ENCODE measurements around the gene RAD9B. TPM values are rescaled to one million over a fixed set of nuclear protein-coding genes. Genes with fewer than 3 reads are reported as not detected.
"Not testable (repeated sequence)": the region's sequence is repeated elsewhere in the genome, so short reads cannot be mapped to it uniquely, and the experiment has no call there.

RAD9B gene
- total and polyA plus RNA-seq, 2 donors from 2014 or later: 0.17 to 1.0 TPM

- intact Hi-C loops (cut with DNase I): no loop called here
- peaks cover 2 to 16% (median 4%) of the 10 kb centered on the region in 3 donors for H3K36me3 ChIP-seq (ENCODE audit: control insufficient read depth in 2 of 3, insufficient read depth in 3 of 3, low read length in 3 of 3)
- H3K4me3 ChIP-seq (ENCODE audit: low read length in 3 of 3): no peak overlapping the region
- peaks cover 0 to 10% (median 3%) of the 10 kb centered on the region in 3 donors for H3K4me1 ChIP-seq (ENCODE audit: control insufficient read depth in 2 of 3, insufficient read depth in 2 of 3, low read depth in 1 of 3, low read length in 3 of 3)
- no peaks in the 10 kb centered on the region for H3K27me3 ChIP-seq (ENCODE audit: control insufficient read depth, insufficient read depth, low read length)
- no peak overlapping the region for H3K27ac ChIP-seq (ENCODE audit: low read depth in 2 of 2, low read length in 2 of 2)
- no peak for DNase-seq
- no peak overlapping the region for H3K9ac ChIP-seq (ENCODE audit: low read length in 3 of 3)
- no peaks in the 10 kb centered on the region for H3K9me3 ChIP-seq (ENCODE audit: control insufficient read depth in 2 of 3, insufficient read depth in 1 of 3, low read length in 3 of 3)
- TF ChIP-seq CTCF (IDR thresholded peaks at IDR 0.05; ENCODE audit: borderline replicate concordance, extremely low read depth, insufficient read depth): no peak
- no peak for FAIRE-seq
Measured at GRCh38 chr12:110465024-110465423, 37.1 kb upstream of the RAD9B start.

- intact Hi-C loops (cut with DNase I): not testable (repeated sequence)
Measured at GRCh38 chr12:110465765-110466164, 36.4 kb upstream of the RAD9B start.

GRCh38 chr12:110466791-110467190, 35.3 kb upstream of the RAD9B start:
- Histone ChIP-seq H3K9me3 (ENCODE audit: control insufficient read depth in 2 of 3, insufficient read depth in 1 of 3, low read length in 3 of 3) (no peaks in the 10 kb centered on the region), H3K36me3 (ENCODE audit: control insufficient read depth in 2 of 3, insufficient read depth in 3 of 3, low read length in 3 of 3) (peaks cover 2 to 12% (median 2%) of the 10 kb centered on the region in 3 donors), H3K4me1 (ENCODE audit: control insufficient read depth in 2 of 3, insufficient read depth in 2 of 3, low read depth in 1 of 3, low read length in 3 of 3) (peaks cover 0 to 10% (median 3%) of the 10 kb centered on the region in 3 donors), H3K4me3 (ENCODE audit: low read length in 3 of 3) (no peak overlapping the region), H3K9ac (ENCODE audit: low read length in 3 of 3) (no peak overlapping the region), H3K27me3 (ENCODE audit: control insufficient read depth, insufficient read depth, low read length) (no peaks in the 10 kb centered on the region), H3K27ac (ENCODE audit: low read depth in 2 of 2, low read length in 2 of 2) (no peak overlapping the region)
- no peak for DNase-seq
- no peak for FAIRE-seq
- no peak for TF ChIP-seq CTCF (IDR thresholded peaks at IDR 0.05; ENCODE audit: borderline replicate concordance, extremely low read depth, insufficient read depth)
- intact Hi-C loops (cut with DNase I): no loop called here

More at GRCh38 chr12:110465765-110466164, 36.4 kb upstream of the RAD9B start:
- H3K27ac ChIP-seq (ENCODE audit: low read depth in 2 of 2, low read length in 2 of 2); FAIRE-seq; H3K27me3 ChIP-seq (ENCODE audit: control insufficient read depth, insufficient read depth, low read length); DNase-seq; H3K9me3 ChIP-seq (ENCODE audit: control insufficient read depth in 2 of 3, insufficient read depth in 1 of 3, low read length in 3 of 3); H3K4me3 ChIP-seq (ENCODE audit: low read length in 3 of 3); H3K9ac ChIP-seq (ENCODE audit: low read length in 3 of 3); H3K4me1 ChIP-seq (ENCODE audit: control insufficient read depth in 2 of 3, insufficient read depth in 2 of 3, low read depth in 1 of 3, low read length in 3 of 3): not testable (repeated sequence)
- peaks cover 2 to 12% (median 2%) of the 10 kb centered on the region in 3 donors for H3K36me3 ChIP-seq (ENCODE audit: control insufficient read depth in 2 of 3, insufficient read depth in 3 of 3, low read length in 3 of 3)

GRCh38 chr12:110467847-110468213, 34.3 kb upstream of the RAD9B start:
- DNase-seq: no peak
- no peak for FAIRE-seq
- Histone ChIP-seq H3K9ac (ENCODE audit: low read length in 3 of 3) (peak overlapping the region; percentile 13 to 95 (median 94)), H3K9me3 (ENCODE audit: control insufficient read depth in 2 of 3, insufficient read depth in 1 of 3, low read length in 3 of 3) (no peaks in the 10 kb centered on the region), H3K36me3 (ENCODE audit: control insufficient read depth in 2 of 3, insufficient read depth in 3 of 3, low read length in 3 of 3) (peaks cover 2 to 9% (median 2%) of the 10 kb centered on the region in 3 donors), H3K27ac (ENCODE audit: low read depth in 2 of 2, low read length in 2 of 2) (peak overlapping the region; percentile 47 to 76), H3K4me1 (ENCODE audit: control insufficient read depth in 2 of 3, insufficient read depth in 2 of 3, low read depth in 1 of 3, low read length in 3 of 3) (peaks cover 0 to 10% (median 3%) of the 10 kb centered on the region in 3 donors), H3K27me3 (ENCODE audit: control insufficient read depth, insufficient read depth, low read length) (no peaks in the 10 kb centered on the region), H3K4me3 (ENCODE audit: low read length in 3 of 3) (peak overlapping the region; percentile 89 to 93 (median 92))
- intact Hi-C loops (cut with DNase I): no loop called here
- no peak for TF ChIP-seq CTCF (IDR thresholded peaks at IDR 0.05; ENCODE audit: borderline replicate concordance, extremely low read depth, insufficient read depth)

Measured in kidney (tissue), 14 donors.